ENCODE results near the gene ZNF750.

- TF ChIP-seq CTCF (IDR thresholded peaks at IDR 0.05; ENCODE audit: low read depth, low read length): no peak
- TF ChIP-seq EZH2phosphoT487 (IDR thresholded peaks at IDR 0.05; ENCODE audit: low read depth): no peak
Observed at GRCh38 chr17:82832411-82832810, 7.4 kb downstream of the ZNF750 start.
